GM12878 (cell line): ENCODE data around the gene GSG1L. TPM values are rescaled to one million over a fixed set of nuclear protein-coding genes. Genes with fewer than 3 reads are reported as not detected.

ENCODE experiments used
- ATAC-seq: fragments of 200-7000 bp; cut with Tn5 transposase; 3 replicates; pipeline ENCODE4 v1.9.1; 2020; ENCODE audit warnings: mild to moderate bottlenecking, moderate library complexity
- BruUV-seq: library from RNA; stranded (reverse); fragments of 400-500 nt; replicated peaks from 2 replicates; lab custom pipeline; 2021; lab: Mats Ljungman, UMichigan
- CTCF ChIA-PET: fragments of 300-600 bp; sonication (Branson Sonifier 250); formaldehyde crosslinking; extraction: SDS; loops from one replicate; lab custom pipeline; 2021; ENCODE audit warnings: inconsistent platforms; lab: Yijun Ruan, JAX
- POLR2A ChIA-PET: fragments of 350-600 bp; formaldehyde crosslinking; extraction: SDS; loops from one replicate; lab custom pipeline; 2021; ENCODE audit warnings: inconsistent platforms; lab: Charles Lee
- RAD21 ChIA-PET: fragments of 300-600 bp; sonication (Branson Sonifier 250); formaldehyde crosslinking; loops from one replicate; lab custom pipeline; 2023; ENCODE audit warnings: antibody characterized with exemption; ENCODE audit not compliant: unreplicated experiment; lab: Charles Lee
- SMC1A ChIA-PET: fragments of 300-600 bp; sonication (Branson Sonifier 250); formaldehyde crosslinking; loops from one replicate; lab custom pipeline; 2023; ENCODE audit not compliant: unreplicated experiment, uncharacterized antibody; lab: Charles Lee
- DNase-seq: peaks from one replicate; pipeline ENCODE4 v3.0.0-alpha.2; 2011; ENCODE audit warnings: low read depth, low spot score
- FAIRE-seq: peaks from 3 replicates; lab custom pipeline; 2011; peaks lifted over from hg19 to GRCh38; lab: Jason Lieb, UNC
- H2AFZ ChIP-seq: 2 replicates; pipeline ENCODE4 v1.6.0; 2011; ENCODE audit warnings: low read depth, low read length, control low read depth; ENCODE audit not compliant: control insufficient read depth
- H3K27ac ChIP-seq: 2 replicates; pipeline ENCODE4 v1.5.1; 2011; ENCODE audit warnings: control low read depth; ENCODE audit not compliant: control insufficient read depth, insufficient read depth
- H3K27me3 ChIP-seq, 2 experiments: replicated peaks in 1 of 2; 2 replicates each; pipeline versions ENCODE4 v1.6.0 to v1.6.1; 2011; ENCODE audit warnings: low read length in 1 of 2; ENCODE audit not compliant: control insufficient read depth in 2 of 2, insufficient read depth in 2 of 2
- H3K36me3 ChIP-seq, 2 experiments: 2 replicates each; pipeline ENCODE4 v1.5.1; 2011; ENCODE audit warnings: low read length in 1 of 2; ENCODE audit not compliant: control insufficient read depth in 2 of 2, insufficient read depth in 2 of 2
- H3K4me1 ChIP-seq: 2 replicates; pipeline ENCODE4 v1.6.1; 2011; ENCODE audit warnings: mild to moderate bottlenecking, low read length, moderate library complexity, mixed read lengths; ENCODE audit not compliant: control insufficient read depth, insufficient read depth
- H3K4me2 ChIP-seq: 2 replicates; pipeline ENCODE4 v1.6.0; 2011; ENCODE audit warnings: control low read depth; ENCODE audit not compliant: control insufficient read depth, insufficient read depth
- H3K4me3 ChIP-seq: fragments of 200-600 bp; sonication (generic); 2 replicates; pipeline ENCODE4 v1.5.1; 2016
- H3K79me2 ChIP-seq: 2 replicates; pipeline ENCODE4 v1.6.0; 2011; ENCODE audit warnings: low read length; ENCODE audit not compliant: control insufficient read depth, insufficient read depth
- H3K9ac ChIP-seq: 2 replicates; pipeline ENCODE4 v1.8.0; 2011; ENCODE audit warnings: low read length, control low read depth, mixed read lengths; ENCODE audit not compliant: control insufficient read depth, insufficient read depth
- H3K9me3 ChIP-seq: replicated peaks from 3 replicates; pipeline ENCODE4 v1.5.1; 2011; ENCODE audit warnings: mild to moderate bottlenecking, low read length; ENCODE audit not compliant: control insufficient read depth, insufficient read depth
- H4K20me1 ChIP-seq: 2 replicates; pipeline ENCODE4 v1.6.0; 2011; ENCODE audit not compliant: control insufficient read depth, insufficient read depth
- EGR1 ChIP-seq, 2 experiments: IDR thresholded peaks; 1 replicate in 1 of 2; 2 replicates in 1 of 2; pipeline ENCODE4 v1.6.1; 2011 to 2012; ENCODE audit warnings: low read depth in 2 of 2, low read length in 2 of 2, borderline replicate concordance in 1 of 2, mild to moderate bottlenecking in 1 of 2, moderate library complexity in 1 of 2
- ESRRA ChIP-seq: IDR thresholded peaks from 2 replicates; pipeline ENCODE4 v1.6.1; 2012; ENCODE audit warnings: mild to moderate bottlenecking, low read length, improper control_type of control experiment
- FOS ChIP-seq: IDR thresholded peaks from 3 replicates; pipeline ENCODE4 v1.6.1; 2011; ENCODE audit warnings: borderline replicate concordance; ENCODE audit not compliant: insufficient read length; ENCODE audit errors: extremely low read depth
- MEF2B ChIP-seq: fragments of 450-650 bp; IDR thresholded peaks from 2 replicates; pipeline ENCODE4 v1.6.1; 2018; ENCODE audit warnings: mild to moderate bottlenecking, moderate library complexity; ENCODE audit not compliant: partially characterized antibody, poor library complexity, severe bottlenecking
- MYC ChIP-seq: IDR thresholded peaks from 2 replicates; pipeline ENCODE4 v1.6.1; 2011; ENCODE audit warnings: mild to moderate bottlenecking, low read length, moderate library complexity, inconsistent platforms; ENCODE audit not compliant: insufficient read depth, insufficient replicate concordance, insufficient read length, severe bottlenecking
- POLR2AphosphoS5 ChIP-seq: IDR thresholded peaks from 2 replicates; pipeline ENCODE4 v1.6.1; 2011; ENCODE audit warnings: mild to moderate bottlenecking, low read length, inconsistent platforms
- RAD51 ChIP-seq: fragments of 450-650 bp; IDR thresholded peaks from 2 replicates; pipeline ENCODE4 v1.6.1; 2016; ENCODE audit warnings: moderate library complexity, mild to moderate bottlenecking, inconsistent platforms
- RFX5 ChIP-seq: IDR thresholded peaks from 2 replicates; pipeline ENCODE4 v1.6.1; 2011; ENCODE audit warnings: low read depth, low read length, improper control_type of control experiment
- TCF3 ChIP-seq: IDR thresholded peaks from 2 replicates; pipeline ENCODE4 v1.6.1; 2012; ENCODE audit warnings: low read depth, mild to moderate bottlenecking, low read length, borderline replicate concordance; ENCODE audit not compliant: insufficient read depth
- ZNF622 ChIP-seq: fragments of 450-650 bp; IDR thresholded peaks from 2 replicates; pipeline ENCODE4 v1.6.1; 2017; ENCODE audit warnings: mild to moderate bottlenecking, inconsistent platforms
- WGBS: methylation state at CpG from one replicate; pipeline ENCODE4 v1.1.6; 2016; ENCODE audit warnings: low lambda C conversion rate; ENCODE audit not compliant: insufficient replicate concordance, insufficient coverage; ENCODE audit errors: missing lambda C conversion rate; 5-methylcytosine and 5-hydroxymethylcytosine counted together
- in situ Hi-C: fragments of 300-500 bp; cut with MboI; formaldehyde crosslinking; loops from 9 replicates; pipeline ENCODE4 v1.14.3; 2018; ENCODE audit warnings: mixed read lengths
- intact Hi-C: fragments of 100-400 bp; cut with micrococcal nuclease; formaldehyde crosslinking; loops from one replicate; pipeline ENCODE4 v1.14.2; 2022; ENCODE audit not compliant: unreplicated experiment
- polyA plus RNA-seq, 11 experiments: library from polyadenylated mRNA; depleted of rRNA in 4 of 11; unstranded in 6 of 11; stranded (reverse) in 5 of 11; fragments of >200 nt; fragmentation: Nextera tagmentation in 4 of 11; fragmentation: Illumina TruSeq in 1 of 11; extraction: Ambion mirVana in 4 of 11; extraction: Trizol in 1 of 11; gene quantifications; 1 replicate in 1 of 11; 2 replicates in 10 of 11; pipeline versions ENCODE4 v1.2.1 to v1.2.3, GENCODE V29; 2011 to 2016; ENCODE audit warnings: inconsistent platforms in 2 of 11, missing spikeins in 2 of 11, low read depth in 1 of 11
- total RNA-seq, 4 experiments: library from RNA; depleted of rRNA in 3 of 4; stranded (reverse); fragments of >200 nt in 3 of 4; fragmentation: Illumina TruSeq in 1 of 4; extraction: Trizol in 1 of 4; gene quantifications; 2 replicates each; pipeline versions ENCODE4 v1.2.1 to v1.2.3, GENCODE V29; 2013 to 2021
- TF ChIP-seq, protein P1 (sequence below): fragments of 450-650 bp; IDR thresholded peaks from 2 replicates; pipeline ENCODE4 v1.6.1; 2014; ENCODE audit warnings: mild to moderate bottlenecking
- TF ChIP-seq, protein P2 (sequence below): IDR thresholded peaks from 2 replicates; pipeline ENCODE4 v1.6.1; 2011; ENCODE audit warnings: low read depth, mild to moderate bottlenecking, low read length, moderate library complexity, borderline replicate concordance; ENCODE audit errors: extremely low read depth
- TF ChIP-seq, protein P3 (sequence below): fragments of 450-650 bp; IDR thresholded peaks from 2 replicates; pipeline ENCODE4 v1.6.1; 2018; ENCODE audit warnings: borderline replicate concordance, mild to moderate bottlenecking; ENCODE audit not compliant: partially characterized antibody
- TF ChIP-seq, protein P4 (sequence below): fragments of 450-650 bp; IDR thresholded peaks from 2 replicates; pipeline ENCODE4 v1.6.1; 2017; ENCODE audit warnings: low read depth, mild to moderate bottlenecking, moderate library complexity
- TF ChIP-seq, protein P5 (sequence below): fragments of 150-350 bp; IDR thresholded peaks from 2 replicates; pipeline ENCODE4 v1.6.1; 2016; ENCODE audit warnings: low read depth, low read length

GSG1L gene
- total and polyA plus RNA-seq, 10 of the 15 experiments (the other 5 are each of a cell fraction or from before 2014, with no cell fraction given) = not detected

DNA sequence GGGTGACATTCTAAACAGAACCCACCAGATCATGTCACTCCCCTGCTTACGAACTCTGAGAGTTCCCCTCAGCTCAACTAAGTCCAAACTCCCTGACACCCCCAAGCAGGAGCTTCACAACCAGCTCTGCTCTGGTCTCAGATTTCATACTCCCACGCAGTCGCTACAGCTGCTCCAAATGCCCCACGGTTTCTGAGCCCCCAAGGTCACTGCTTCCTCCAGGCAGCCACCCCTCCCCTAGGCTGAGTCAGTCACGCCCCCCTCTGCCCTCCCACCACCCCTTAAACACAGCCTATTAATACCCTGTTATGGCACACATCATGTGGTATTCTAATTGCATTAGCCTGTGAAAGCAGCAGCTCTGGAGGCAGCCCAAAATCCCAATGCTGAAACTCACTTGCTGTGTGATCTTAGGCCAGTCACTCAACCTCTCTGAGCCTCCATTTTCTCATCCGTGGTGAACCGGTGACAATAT lies 51.5 kb downstream of the GSG1L start:
- no peak for FAIRE-seq
- no peak for ATAC-seq
- ChIA-PET CTCF (no interaction called here), RAD21 (no interaction called here), SMC1A (no interaction called here), POLR2A (no interaction called here)
- H3K27ac ChIP-seq = no peak overlapping the region
- no peak overlapping the region for H3K4me3 ChIP-seq
- no peak overlapping the region for H2AFZ ChIP-seq
- peaks cover 2% of the 10 kb centered on the region in 2 experiments; a peak in 1 of 4 replicates for H3K27me3 ChIP-seq
- TF ChIP-seq MEF2B (no peak), RAD51 (no peak), ESRRA (no peak), RFX5 (no peak), POLR2AphosphoS5 (no peak), EGR1 (IDR thresholded peaks at IDR 0.05; ENCODE audit: borderline replicate concordance in 1 of 2, low read depth in 2 of 2, low read length in 2 of 2) (no peak), FOS (no peak), ZNF622 (no peak), MYC (no peak), TCF3 (no peak)
- TF ChIP-seq, protein P1, sequence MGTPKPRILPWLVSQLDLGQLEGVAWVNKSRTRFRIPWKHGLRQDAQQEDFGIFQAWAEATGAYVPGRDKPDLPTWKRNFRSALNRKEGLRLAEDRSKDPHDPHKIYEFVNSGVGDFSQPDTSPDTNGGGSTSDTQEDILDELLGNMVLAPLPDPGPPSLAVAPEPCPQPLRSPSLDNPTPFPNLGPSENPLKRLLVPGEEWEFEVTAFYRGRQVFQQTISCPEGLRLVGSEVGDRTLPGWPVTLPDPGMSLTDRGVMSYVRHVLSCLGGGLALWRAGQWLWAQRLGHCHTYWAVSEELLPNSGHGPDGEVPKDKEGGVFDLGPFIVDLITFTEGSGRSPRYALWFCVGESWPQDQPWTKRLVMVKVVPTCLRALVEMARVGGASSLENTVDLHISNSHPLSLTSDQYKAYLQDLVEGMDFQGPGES = no peak
- TF ChIP-seq, protein P2, sequence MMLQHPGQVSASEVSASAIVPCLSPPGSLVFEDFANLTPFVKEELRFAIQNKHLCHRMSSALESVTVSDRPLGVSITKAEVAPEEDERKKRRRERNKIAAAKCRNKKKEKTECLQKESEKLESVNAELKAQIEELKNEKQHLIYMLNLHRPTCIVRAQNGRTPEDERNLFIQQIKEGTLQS = no peak
- TF ChIP-seq, protein P3, sequence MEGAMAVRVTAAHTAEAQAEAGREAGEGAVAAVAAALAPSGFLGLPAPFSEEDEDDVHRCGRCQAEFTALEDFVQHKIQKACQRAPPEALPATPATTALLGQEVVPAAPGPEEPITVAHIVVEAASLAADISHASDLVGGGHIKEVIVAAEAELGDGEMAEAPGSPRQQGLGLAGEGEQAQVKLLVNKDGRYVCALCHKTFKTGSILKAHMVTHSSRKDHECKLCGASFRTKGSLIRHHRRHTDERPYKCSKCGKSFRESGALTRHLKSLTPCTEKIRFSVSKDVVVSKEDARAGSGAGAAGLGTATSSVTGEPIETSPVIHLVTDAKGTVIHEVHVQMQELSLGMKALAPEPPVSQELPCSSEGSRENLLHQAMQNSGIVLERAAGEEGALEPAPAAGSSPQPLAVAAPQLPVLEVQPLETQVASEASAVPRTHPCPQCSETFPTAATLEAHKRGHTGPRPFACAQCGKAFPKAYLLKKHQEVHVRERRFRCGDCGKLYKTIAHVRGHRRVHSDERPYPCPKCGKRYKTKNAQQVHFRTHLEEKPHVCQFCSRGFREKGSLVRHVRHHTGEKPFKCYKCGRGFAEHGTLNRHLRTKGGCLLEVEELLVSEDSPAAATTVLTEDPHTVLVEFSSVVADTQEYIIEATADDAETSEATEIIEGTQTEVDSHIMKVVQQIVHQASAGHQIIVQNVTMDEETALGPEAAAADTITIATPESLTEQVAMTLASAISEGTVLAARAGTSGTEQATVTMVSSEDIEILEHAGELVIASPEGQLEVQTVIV = no peak
- TF ChIP-seq, protein P4, sequence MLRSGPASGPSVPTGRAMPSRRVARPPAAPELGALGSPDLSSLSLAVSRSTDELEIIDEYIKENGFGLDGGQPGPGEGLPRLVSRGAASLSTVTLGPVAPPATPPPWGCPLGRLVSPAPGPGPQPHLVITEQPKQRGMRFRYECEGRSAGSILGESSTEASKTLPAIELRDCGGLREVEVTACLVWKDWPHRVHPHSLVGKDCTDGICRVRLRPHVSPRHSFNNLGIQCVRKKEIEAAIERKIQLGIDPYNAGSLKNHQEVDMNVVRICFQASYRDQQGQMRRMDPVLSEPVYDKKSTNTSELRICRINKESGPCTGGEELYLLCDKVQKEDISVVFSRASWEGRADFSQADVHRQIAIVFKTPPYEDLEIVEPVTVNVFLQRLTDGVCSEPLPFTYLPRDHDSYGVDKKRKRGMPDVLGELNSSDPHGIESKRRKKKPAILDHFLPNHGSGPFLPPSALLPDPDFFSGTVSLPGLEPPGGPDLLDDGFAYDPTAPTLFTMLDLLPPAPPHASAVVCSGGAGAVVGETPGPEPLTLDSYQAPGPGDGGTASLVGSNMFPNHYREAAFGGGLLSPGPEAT = no peak
- TF ChIP-seq, protein P5, sequence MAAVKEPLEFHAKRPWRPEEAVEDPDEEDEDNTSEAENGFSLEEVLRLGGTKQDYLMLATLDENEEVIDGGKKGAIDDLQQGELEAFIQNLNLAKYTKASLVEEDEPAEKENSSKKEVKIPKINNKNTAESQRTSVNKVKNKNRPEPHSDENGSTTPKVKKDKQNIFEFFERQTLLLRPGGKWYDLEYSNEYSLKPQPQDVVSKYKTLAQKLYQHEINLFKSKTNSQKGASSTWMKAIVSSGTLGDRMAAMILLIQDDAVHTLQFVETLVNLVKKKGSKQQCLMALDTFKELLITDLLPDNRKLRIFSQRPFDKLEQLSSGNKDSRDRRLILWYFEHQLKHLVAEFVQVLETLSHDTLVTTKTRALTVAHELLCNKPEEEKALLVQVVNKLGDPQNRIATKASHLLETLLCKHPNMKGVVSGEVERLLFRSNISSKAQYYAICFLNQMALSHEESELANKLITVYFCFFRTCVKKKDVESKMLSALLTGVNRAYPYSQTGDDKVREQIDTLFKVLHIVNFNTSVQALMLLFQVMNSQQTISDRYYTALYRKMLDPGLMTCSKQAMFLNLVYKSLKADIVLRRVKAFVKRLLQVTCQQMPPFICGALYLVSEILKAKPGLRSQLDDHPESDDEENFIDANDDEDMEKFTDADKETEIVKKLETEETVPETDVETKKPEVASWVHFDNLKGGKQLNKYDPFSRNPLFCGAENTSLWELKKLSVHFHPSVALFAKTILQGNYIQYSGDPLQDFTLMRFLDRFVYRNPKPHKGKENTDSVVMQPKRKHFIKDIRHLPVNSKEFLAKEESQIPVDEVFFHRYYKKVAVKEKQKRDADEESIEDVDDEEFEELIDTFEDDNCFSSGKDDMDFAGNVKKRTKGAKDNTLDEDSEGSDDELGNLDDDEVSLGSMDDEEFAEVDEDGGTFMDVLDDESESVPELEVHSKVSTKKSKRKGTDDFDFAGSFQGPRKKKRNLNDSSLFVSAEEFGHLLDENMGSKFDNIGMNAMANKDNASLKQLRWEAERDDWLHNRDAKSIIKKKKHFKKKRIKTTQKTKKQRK = no peak
- DNase-seq = no peak
- no peaks in the 10 kb centered on the region for H3K36me3 ChIP-seq
- H4K20me1 ChIP-seq = no peaks in the 10 kb centered on the region
- no peaks in the 10 kb centered on the region for H3K79me2 ChIP-seq
- no peak overlapping the region for H3K9ac ChIP-seq
- in situ Hi-C loops (no loop called here), intact Hi-C loops (no loop called here)
- H3K9me3 ChIP-seq = no peaks in the 10 kb centered on the region
- H3K4me1 ChIP-seq = no peaks in the 10 kb centered on the region
- no peak overlapping the region for H3K4me2 ChIP-seq
- BruUV-seq = no TSS peak
- 41% methylated on average over 7 of the region's 7 CpGs for WGBS
